Measurements from ENCODE around the gene PIP4K2B. TPM values are rescaled to one million over a fixed set of nuclear protein-coding genes. Genes with fewer than 3 reads are reported as not detected.

The PIP4K2B gene
- total RNA-seq, result 10 to 100 TPM; 39.6 to 41.1 TPM

DNA sequence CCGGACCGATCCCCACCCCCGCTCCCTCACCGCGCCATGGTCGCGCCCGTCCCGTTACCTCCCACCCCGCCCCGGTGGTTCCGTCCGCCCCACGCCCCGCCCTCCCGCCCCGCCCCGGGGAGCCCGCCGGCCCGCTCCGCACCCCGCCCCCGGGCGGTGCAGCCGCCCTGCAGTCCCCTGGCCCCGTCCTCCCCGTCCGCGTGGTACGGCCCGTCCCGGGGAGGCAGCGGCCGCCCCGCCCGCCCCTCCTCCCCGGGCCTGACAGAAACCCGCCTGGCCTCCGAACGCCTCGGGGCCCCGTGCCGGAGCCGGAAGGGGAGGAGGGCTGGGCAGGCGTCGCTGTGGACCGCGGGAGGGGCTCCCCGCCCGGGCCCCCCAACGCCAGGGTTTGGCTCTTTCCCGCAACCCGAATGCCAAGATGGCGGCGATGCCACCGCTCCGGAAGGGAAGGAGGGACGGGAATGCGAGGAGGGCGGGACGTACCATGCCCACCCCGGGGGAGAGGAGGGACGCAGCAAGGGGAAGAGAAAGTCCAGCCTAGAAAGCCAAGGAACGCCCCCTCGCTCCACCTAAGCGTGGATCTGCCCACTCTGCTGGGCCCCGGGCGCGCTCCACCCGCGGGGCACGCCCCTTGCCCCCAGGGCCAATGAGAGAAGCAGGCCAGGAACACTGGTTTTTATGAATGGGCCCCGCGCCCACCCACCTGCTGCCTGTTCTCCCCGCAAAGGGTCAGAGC is at the start of gene PIP4K2B:
Gene PIP4K2B (minus strand): TSS at position 56 of the 736 bp plus-strand sequence. CDS start 132 bp downstream, outside the sequence.
- Mint-ChIP-seq H3K27ac (peak within 1 kb of the TSS; percentile 89), H3K4me3 (peak within 1 kb of the TSS; percentile 94), H3K4me1 (peaks cover 33% of the 10 kb centered on the region), H3K36me3 (peaks cover 35% of the 10 kb centered on the region), H3K9me3 (no peaks in the 10 kb centered on the region), H3K27me3 (no peaks in the 10 kb centered on the region)
- peak; percentile 91 for DNase-seq

DNA sequence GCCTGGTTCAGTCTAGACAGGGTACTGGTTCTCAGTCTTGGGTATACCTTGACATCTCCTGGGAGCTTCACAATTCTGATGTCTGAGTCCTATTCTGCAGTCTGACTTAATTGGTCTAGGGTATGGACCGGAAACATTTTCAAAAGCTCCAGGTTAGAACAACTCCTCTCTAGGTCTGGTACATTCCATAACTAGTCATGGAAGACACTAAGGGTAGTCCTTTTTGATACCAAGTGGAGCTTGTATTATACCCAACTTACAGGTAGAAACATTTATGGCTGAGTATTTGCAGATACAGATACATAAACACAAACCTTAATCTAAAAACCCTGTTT is 49.2 kb upstream of the PIP4K2B start:
- H3K36me3 Mint-ChIP-seq, result peaks cover 59% of the 10 kb centered on the region
- H3K4me1 Mint-ChIP-seq, result peaks cover 29% of the 10 kb centered on the region
- no peak overlapping the region for H3K27ac Mint-ChIP-seq
- no peak overlapping the region for H3K4me3 Mint-ChIP-seq
- no peak for DNase-seq
- H3K9me3 Mint-ChIP-seq, result no peaks in the 10 kb centered on the region
- H3K27me3 Mint-ChIP-seq, result no peaks in the 10 kb centered on the region

DNA sequence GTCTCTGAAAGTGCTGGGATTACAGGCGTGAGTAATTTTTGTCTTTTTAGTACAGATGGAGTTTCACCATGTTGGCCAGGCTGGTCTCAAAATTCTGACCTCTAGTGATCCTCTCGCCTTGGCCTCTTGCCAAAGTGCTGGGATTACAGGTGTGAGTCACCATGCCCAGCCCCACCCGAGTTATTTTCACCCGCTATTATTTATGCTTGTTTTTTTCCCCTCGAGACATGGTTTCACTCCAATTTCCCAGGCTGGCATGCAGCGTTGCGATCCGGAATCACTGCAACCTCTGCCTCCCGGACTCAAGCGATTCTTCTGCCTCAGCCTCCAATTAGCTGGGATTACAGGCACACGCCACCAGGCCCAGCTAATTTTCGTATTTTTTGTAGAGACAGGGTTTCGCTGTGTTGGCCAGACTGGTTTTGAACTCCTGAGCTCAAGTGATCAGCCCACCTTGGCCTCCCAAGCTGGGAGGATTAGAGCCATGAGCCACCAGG is 45.0 kb upstream of the PIP4K2B start:
- no peak overlapping the region for H3K4me3 Mint-ChIP-seq
- DNase-seq, result no peak
- H3K9me3 Mint-ChIP-seq, result no peaks in the 10 kb centered on the region
- peaks cover 6% of the 10 kb centered on the region for H3K4me1 Mint-ChIP-seq
- H3K27ac Mint-ChIP-seq, result no peak overlapping the region
- H3K27me3 Mint-ChIP-seq, result no peaks in the 10 kb centered on the region
- peaks cover 19% of the 10 kb centered on the region for H3K36me3 Mint-ChIP-seq

DNA sequence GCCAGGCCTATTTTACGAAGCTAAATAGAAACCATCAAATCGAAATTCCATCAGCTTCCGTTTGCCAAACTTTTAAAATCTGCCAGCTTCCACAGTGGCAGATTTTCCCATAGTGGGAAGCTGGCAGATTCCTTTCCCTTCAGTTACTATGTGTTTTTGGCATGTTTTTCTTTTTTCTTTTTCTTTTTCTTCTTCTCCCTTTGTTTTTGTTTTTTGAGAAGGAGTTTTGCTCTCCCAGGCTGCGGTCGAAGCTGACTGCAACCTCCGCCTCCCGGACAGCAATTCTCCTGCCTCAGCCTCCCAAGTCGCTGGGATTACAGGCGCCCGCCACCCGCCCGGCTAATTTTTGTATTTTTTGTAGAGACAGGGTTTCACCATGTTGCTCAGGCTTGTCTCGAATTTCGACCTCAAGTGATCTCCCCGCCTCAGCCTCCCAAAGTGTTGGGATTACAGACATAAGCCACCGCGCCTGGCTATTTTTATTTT is 26.4 kb upstream of the PIP4K2B start:
- Mint-ChIP-seq H3K36me3 (peaks cover 2% of the 10 kb centered on the region), H3K27ac (peak overlapping the region; percentile 99), H3K4me1 (peaks cover 19% of the 10 kb centered on the region), H3K27me3 (no peaks in the 10 kb centered on the region), H3K4me3 (peak overlapping the region; percentile 98), H3K9me3 (no peaks in the 10 kb centered on the region)
- DNase-seq, result no peak

DNA sequence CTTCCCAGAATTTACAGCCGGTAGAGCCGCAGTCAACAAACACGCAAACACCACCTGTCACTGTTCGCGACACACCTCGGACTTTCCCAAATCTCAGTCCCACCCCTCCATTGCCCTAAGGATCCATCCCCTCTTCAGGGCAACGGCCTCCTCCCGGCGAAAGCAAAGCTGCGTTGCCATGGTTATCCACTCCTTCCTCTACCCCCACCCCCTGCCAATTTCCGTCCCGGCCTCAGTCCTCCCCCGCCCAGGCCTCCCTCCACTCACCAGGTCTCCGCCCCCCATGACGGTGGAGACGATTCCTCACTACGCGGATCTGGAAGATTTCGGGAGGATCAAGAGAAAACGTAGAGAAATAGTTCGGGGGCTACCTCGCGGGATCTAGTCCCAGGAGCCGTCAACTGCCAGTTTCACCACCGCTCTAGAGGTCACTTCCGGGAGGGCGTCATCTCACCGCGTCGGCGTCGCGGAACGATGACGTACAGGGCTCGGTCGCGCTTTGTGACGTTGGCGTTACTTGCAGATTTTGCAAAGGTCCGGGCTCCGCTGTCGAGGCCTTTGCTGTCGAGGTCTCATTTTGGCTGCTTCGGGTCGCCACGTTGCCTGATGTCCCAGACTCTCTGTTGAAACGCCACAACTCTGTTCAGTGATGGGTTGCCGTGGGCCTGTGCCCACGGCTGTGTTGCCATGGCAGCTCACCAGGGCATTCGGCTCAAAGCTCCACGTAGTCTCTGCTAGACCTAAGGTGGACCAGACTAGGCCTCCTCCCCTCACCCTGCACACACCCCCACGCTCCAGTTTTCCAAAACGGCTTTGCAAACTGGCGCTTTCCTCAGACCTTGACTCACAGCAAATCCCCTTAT is 25.8 kb upstream of the PIP4K2B start, which contains the start of gene CWC25:
Gene CWC25 (minus strand): TSS at position 423 of the 863 bp plus-strand sequence. CDS start 138 bp downstream, at position 285.
- H3K4me1 Mint-ChIP-seq, result peaks cover 19% of the 10 kb centered on the region
- H3K27ac Mint-ChIP-seq, result peak within 1 kb of the TSS; percentile 99
- peak; percentile 94 for DNase-seq
- H3K36me3 Mint-ChIP-seq, result peaks cover 2% of the 10 kb centered on the region
- H3K9me3 Mint-ChIP-seq, result no peaks in the 10 kb centered on the region
- H3K4me3 Mint-ChIP-seq, result peak within 1 kb of the TSS; percentile 98
- no peaks in the 10 kb centered on the region for H3K27me3 Mint-ChIP-seq

DNA sequence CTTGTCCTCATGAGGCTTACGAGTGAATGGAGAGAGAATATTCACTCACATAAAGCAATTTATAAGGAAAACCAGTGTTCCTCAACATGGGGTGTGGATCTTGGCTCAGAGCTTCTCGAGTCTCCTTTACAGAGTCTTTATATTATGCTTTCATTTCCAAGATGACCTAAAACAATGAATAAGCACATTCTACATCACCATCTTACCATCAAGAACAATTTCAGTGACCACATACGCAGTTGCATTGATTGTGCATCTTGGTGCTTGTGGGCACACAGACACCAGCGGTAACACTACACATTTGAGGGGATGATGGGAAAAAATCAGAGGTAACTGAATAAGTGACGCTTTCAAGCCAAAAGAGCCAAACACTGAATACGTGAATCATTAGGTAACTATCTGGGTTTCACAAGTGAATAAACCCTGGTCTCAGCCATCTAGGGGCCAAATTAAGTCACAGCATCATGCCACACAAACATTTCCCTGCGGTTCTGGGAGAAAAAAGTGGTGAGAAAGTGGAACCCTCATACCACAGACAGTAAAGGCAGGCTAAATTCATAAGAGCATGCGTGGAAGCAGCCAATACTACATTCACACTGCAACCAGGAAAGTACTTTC is 16.3 kb upstream of the PIP4K2B start:
- H3K9me3 Mint-ChIP-seq, result no peaks in the 10 kb centered on the region
- peaks cover 9% of the 10 kb centered on the region for H3K36me3 Mint-ChIP-seq
- no peak overlapping the region for H3K27ac Mint-ChIP-seq
- H3K4me3 Mint-ChIP-seq, result no peak overlapping the region
- no peaks in the 10 kb centered on the region for H3K27me3 Mint-ChIP-seq
- peak; percentile 24 for DNase-seq
- H3K4me1 Mint-ChIP-seq, result peaks cover 6% of the 10 kb centered on the region

DNA sequence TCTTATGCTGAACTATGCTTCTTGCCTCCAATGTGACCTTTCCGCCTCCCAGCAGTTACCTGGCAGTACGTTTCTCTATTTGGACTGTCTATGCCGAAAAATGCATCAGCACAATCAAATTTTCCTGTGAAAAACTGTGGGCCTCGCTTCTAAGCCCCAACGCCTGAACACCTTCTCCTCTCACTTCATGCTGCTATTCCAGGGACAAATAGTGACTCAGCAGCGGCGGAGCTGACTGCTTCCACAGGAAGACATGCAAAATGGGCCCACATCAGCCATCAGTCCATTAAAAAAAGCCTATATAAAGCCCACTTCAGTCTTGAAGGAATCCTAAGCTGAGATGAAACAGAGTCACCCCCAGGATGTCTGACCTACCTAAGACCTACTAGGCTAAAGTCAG is 10.5 kb upstream of the PIP4K2B start:
- no peaks in the 10 kb centered on the region for H3K27me3 Mint-ChIP-seq
- no peak overlapping the region for H3K4me3 Mint-ChIP-seq
- H3K27ac Mint-ChIP-seq, result no peak overlapping the region
- no peaks in the 10 kb centered on the region for H3K4me1 Mint-ChIP-seq
- peaks cover 26% of the 10 kb centered on the region for H3K36me3 Mint-ChIP-seq
- H3K9me3 Mint-ChIP-seq, result no peaks in the 10 kb centered on the region
- no peak for DNase-seq

DNA sequence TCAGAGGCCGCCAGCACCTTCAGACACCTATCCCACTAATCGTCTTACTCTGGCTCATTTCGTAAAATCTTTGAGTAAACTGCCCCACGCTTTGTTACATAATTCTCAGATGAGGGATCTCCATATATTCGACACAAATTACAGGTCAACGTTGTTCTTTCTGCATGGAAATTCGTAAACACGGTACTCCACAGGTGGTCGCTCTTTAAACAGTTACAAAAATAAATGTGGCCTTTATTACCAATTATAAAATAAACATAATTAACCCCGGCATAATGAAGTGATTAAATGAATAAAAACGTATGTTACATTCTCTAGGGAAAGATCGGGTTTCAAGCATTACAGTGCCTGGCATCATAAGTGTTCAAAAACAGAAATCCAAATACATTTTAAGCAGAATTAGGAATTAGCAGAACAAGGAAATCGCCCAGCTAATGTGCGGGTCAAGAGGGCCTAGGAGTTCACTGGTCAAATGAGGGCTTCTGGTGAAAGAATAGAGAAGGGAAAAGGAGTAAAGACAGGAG is 943 bp upstream of the PIP4K2B start:
- no peaks in the 10 kb centered on the region for H3K27me3 Mint-ChIP-seq
- DNase-seq, result no peak
- H3K4me1 Mint-ChIP-seq, result peaks cover 33% of the 10 kb centered on the region
- H3K36me3 Mint-ChIP-seq, result peaks cover 34% of the 10 kb centered on the region
- peak overlapping the region; percentile 80 for H3K27ac Mint-ChIP-seq
- peak overlapping the region; percentile 85 for H3K4me3 Mint-ChIP-seq
- no peaks in the 10 kb centered on the region for H3K9me3 Mint-ChIP-seq

DNA sequence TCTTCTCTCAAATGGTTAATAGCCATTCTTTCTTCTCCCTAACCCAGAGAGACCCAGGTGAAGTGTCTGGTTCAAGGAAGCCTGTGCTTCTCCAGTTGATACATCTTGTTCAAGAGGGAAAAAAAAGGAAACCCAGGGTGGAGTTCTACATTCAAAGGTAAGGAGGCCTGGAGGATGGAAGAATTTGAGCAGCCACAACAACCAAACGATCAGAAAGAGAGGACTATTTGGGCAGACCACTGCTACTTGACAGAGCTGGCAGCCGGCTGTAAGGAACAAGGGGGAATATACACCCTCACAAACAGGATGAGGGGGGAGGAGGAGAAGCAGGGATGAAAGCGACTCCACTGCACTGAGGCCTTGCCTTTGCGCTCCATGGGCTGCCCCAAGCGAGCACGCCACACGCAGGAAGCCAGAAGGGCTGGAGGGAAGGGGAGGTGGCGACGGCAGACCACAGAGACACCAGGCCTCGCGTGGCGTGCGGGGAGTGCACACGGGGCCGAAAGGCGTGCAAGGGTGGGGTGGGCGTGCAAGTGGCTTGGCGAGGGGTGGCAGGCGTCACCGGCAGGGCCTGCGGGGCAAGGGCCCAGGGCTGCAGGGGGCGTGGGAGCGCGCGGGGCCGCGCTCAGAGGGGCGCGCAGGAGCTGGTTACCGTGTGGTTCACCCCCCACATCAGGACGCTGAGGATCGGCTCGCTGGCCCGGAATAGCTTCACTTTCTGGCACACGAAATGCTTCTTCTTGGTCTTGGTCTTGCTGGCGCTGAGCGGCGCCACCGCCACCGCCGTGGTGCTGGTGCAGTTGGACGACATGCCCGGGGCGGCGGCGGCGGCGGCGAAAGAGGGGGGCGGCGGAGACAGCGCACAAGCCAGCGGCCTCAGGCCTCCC is 499 bp downstream of the PIP4K2B start:
- peak overlapping the region; percentile 89 for H3K27ac Mint-ChIP-seq
- peaks cover 33% of the 10 kb centered on the region for H3K36me3 Mint-ChIP-seq
- DNase-seq, result peak; percentile 62
- no peaks in the 10 kb centered on the region for H3K9me3 Mint-ChIP-seq
- H3K27me3 Mint-ChIP-seq, result no peaks in the 10 kb centered on the region
- peak overlapping the region; percentile 94 for H3K4me3 Mint-ChIP-seq
- peaks cover 37% of the 10 kb centered on the region for H3K4me1 Mint-ChIP-seq

DNA sequence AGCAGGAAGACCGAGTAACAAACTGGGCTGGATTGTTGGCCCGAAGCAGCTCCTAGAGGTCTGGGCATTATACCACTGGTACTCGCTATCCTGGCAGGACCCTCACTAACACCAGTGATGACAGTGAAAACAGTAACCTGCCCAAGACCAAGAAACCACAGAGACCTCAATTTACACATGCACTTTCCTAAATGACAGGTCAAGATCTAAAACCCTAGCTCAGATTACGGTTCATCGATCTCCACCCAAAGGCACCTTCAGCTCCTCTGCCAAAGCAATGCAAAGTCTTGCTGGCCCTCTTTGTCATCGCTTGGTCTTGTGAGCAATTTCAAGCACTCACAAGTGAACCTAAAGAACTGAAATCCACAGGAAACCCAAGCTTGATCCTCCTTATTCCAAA is 1.5 kb downstream of the PIP4K2B start:
- peaks cover 31% of the 10 kb centered on the region for H3K36me3 Mint-ChIP-seq
- H3K27me3 Mint-ChIP-seq, result no peaks in the 10 kb centered on the region
- H3K4me3 Mint-ChIP-seq, result peak overlapping the region; percentile 94
- H3K27ac Mint-ChIP-seq, result peak overlapping the region; percentile 89
- no peak for DNase-seq
- H3K4me1 Mint-ChIP-seq, result peaks cover 37% of the 10 kb centered on the region
- no peaks in the 10 kb centered on the region for H3K9me3 Mint-ChIP-seq

DNA sequence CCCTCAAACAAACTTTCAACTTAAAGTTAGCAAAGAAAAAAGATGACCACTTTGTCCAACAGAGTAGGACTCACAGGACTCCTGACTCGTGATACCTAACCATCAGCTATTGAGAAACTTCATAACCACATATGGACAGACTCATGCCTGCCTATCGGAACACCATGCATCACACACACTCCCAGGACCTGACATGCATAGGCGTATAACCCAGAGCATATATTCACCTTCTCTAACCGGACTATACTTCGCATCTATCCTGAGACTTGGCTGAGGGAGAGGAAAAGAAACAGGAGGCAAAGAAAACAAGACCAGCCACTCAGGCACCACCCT is 2.2 kb downstream of the PIP4K2B start:
- peaks cover 37% of the 10 kb centered on the region for H3K4me1 Mint-ChIP-seq
- H3K36me3 Mint-ChIP-seq, result peaks cover 31% of the 10 kb centered on the region

DNA sequence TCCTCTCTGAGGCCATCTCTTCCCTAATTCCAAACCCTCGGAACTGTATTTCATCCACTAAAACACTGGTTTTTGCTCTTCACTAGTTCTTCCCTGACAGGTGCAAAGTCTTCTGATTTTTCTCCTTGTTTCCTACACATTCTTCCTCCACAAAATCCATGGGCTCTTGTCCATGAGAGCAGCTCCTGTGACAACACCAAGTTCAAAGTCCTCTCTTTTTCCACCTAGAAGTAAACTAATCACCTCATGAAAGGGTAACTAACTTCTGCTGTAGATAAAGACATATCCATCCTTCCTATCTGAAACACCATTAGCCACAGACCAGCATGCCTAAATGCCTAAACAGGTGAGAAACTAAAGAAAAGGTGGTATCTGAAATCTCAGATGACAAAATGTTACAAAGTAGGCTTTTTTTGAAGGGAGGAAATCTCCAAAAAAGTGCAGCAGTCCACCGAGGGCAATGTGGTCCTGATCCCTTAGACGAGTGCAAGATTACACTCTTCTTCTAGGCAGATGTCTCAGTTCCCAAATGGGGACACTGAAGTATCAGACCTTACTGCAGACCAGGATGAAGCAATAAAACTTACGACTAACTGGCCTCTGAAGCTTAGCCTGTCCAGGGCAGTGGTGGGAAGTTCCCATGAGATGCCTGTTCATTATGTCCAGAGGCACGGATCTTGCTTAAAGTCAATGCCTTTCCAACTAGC is 2.8 kb downstream of the PIP4K2B start:
- DNase-seq, result no peak
- Mint-ChIP-seq H3K27ac (no peak overlapping the region), H3K4me1 (peaks cover 37% of the 10 kb centered on the region), H3K36me3 (peaks cover 31% of the 10 kb centered on the region), H3K27me3 (no peaks in the 10 kb centered on the region), H3K9me3 (no peaks in the 10 kb centered on the region), H3K4me3 (no peak overlapping the region)

More for the DNA sequence above, 2.2 kb downstream of the PIP4K2B start:
- peak overlapping the region; percentile 94 for H3K4me3 Mint-ChIP-seq
- no peak for DNase-seq
- no peaks in the 10 kb centered on the region for H3K27me3 Mint-ChIP-seq
- H3K9me3 Mint-ChIP-seq, result no peaks in the 10 kb centered on the region
- no peak overlapping the region for H3K27ac Mint-ChIP-seq

DNA sequence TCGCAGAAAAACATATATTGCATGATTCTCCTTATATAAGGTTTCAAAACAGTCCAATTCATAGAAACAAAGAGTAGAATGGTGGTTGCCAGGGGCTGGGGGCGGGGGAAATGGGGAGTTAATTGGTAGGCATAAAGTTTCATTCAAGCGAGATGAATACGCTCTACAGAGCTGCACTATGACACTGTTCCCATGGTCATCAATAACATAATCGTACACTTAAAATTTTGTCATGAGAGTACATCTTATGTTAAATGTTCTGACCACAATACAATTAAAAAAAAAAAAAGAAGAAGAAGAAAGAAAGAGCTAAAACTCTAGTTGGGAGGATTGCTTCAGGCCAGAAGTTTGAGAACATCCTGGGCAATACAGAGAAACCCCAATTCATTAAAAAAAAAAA is 5.1 kb downstream of the PIP4K2B start:
- Mint-ChIP-seq H3K27me3 (no peaks in the 10 kb centered on the region), H3K4me1 (peaks cover 32% of the 10 kb centered on the region), H3K9me3 (no peaks in the 10 kb centered on the region), H3K27ac (no peak overlapping the region), H3K4me3 (no peak overlapping the region), H3K36me3 (peaks cover 25% of the 10 kb centered on the region)
- DNase-seq, result no peak
